T1000 (cell line): ENCODE data around the gene CSRNP3.

Experiments used
- DNase-seq: peaks from one replicate; lab custom pipeline; 2025; ENCODE audit warnings: mixed read lengths; lab: John Stamatoyannopoulos, UW

The CSRNP3 gene

GRCh38 chr2:165593081-165593480 is 123.6 kb downstream of the CSRNP3 start:
- no peak for DNase-seq

- no peak for DNase-seq
Measured at GRCh38 chr2:165594231-165594934, 124.9 kb downstream of the CSRNP3 start.

- no peak for DNase-seq
Measured at GRCh38 chr2:165594935-165595255, 125.4 kb downstream of the CSRNP3 start.

- DNase-seq, result no peak
Measured at GRCh38 chr2:165596788-165597187, 127.3 kb downstream of the CSRNP3 start.

- no peak for DNase-seq
Measured at GRCh38 chr2:165601065-165601830, 131.8 kb downstream of the CSRNP3 start.

GRCh38 chr2:165601928-165602521 is 132.5 kb downstream of the CSRNP3 start:
- no peak for DNase-seq

GRCh38 chr2:165609672-165610071 is 140.2 kb downstream of the CSRNP3 start:
- no peak for DNase-seq

GRCh38 chr2:165610591-165611029 is 141.1 kb downstream of the CSRNP3 start:
- no peak for DNase-seq

- DNase-seq, result no peak
Measured at GRCh38 chr2:165617741-165618481, 148.4 kb downstream of the CSRNP3 start.

- DNase-seq, result no peak
Measured at GRCh38 chr2:165618806-165619205, 149.3 kb downstream of the CSRNP3 start.

GRCh38 chr2:165621086-165621560 is 151.6 kb downstream of the CSRNP3 start:
- DNase-seq, result no peak

- no peak for DNase-seq
Measured at GRCh38 chr2:165623161-165623560, 153.7 kb downstream of the CSRNP3 start.

GRCh38 chr2:165623783-165624469 is 154.4 kb downstream of the CSRNP3 start:
- DNase-seq, result no peak

- no peak for DNase-seq
Measured at GRCh38 chr2:165624470-165624800, 154.9 kb downstream of the CSRNP3 start.

GRCh38 chr2:165627470-165627869 is 158.0 kb downstream of the CSRNP3 start:
- DNase-seq, result peak; percentile 14

GRCh38 chr2:165629776-165630175 is 160.3 kb downstream of the CSRNP3 start:
- DNase-seq, result no peak

GRCh38 chr2:165630236-165630635 is 160.7 kb downstream of the CSRNP3 start:
- DNase-seq, result no peak

GRCh38 chr2:165631089-165631488 is 161.6 kb downstream of the CSRNP3 start:
- DNase-seq, result no peak

GRCh38 chr2:165632594-165632993 is 163.1 kb downstream of the CSRNP3 start:
- DNase-seq, result no peak

GRCh38 chr2:165633431-165633830 is 163.9 kb downstream of the CSRNP3 start:
- no peak for DNase-seq

GRCh38 chr2:165634282-165634681 is 164.8 kb downstream of the CSRNP3 start:
- no peak for DNase-seq

- DNase-seq, result no peak
Measured at GRCh38 chr2:165634855-165635254, 165.4 kb downstream of the CSRNP3 start.
